Stomach (tissue), 4 donors: ENCODE measurements around the gene UBE2N.
"Not testable (repeated sequence)": the region's sequence is repeated elsewhere in the genome, so short reads cannot be mapped to it uniquely, and the experiment has no call there.

Source experiments
- CTCF ChIP-seq, 7 experiments: fragments of 450-650 bp in 4 of 7; fragments of 200-600 bp in 3 of 7; sonication (generic) in 3 of 7; IDR thresholded peaks; one replicate each; pipeline ENCODE4 v1.5.1; 2016 to 2019; ENCODE audit warnings: antibody characterized with exemption in 7 of 7, control low read depth in 2 of 7, mild to moderate bottlenecking in 1 of 7
- POLR2A ChIP-seq, 4 donors: fragments of 450-650 bp; IDR thresholded peaks; one replicate each; pipeline ENCODE4 v1.6.1; 2016; ENCODE audit warnings: antibody characterized with exemption in 4 of 4, control low read depth in 2 of 4, mild to moderate bottlenecking in 1 of 4, moderate library complexity in 1 of 4
- POLR2AphosphoS5 ChIP-seq, 3 donors: sonication (generic); formaldehyde crosslinking; IDR thresholded peaks; one replicate each; pipeline ENCODE4 v1.6.1; 2016; ENCODE audit warnings: antibody characterized with exemption in 3 of 3

DNA sequence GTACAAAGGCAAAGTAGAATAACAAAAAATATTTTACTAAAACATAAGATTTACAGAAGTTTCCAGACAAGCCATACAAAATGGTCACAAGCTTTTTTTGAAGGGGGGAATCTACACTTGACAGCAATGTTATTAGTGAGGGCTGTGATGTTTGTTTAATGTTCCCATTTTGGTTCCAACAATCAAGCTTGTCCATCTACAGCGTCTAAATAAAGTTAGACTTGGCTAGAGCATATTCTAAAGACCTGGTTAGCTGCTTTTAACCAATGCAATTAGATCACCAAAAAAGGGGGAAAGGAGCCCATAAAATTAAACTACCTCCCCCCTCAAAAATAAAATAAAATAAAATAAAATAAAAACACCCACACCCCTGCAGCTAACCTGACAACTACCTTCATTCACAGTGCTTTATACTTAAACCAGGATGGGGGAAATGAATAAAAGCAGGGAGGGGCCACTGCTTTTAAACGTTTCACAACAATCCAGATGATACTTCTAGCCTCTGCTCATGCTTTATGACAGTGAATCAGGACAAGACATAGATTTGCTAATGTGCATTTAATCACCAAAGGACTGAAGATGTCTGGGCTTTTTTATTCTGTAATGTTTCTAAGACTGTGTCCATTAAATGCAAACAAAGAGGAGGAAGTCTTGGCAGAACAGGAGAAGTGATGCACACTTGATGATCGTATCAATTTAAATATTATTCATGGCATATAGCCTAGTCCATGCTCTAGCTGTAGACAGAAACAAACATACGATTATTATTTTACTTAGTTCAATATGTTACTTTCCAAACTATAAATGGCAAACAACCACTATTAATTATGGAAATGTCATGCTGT lies 32.2 kb downstream of the UBE2N start:
- TF ChIP-seq POLR2AphosphoS5, CTCF, POLR2A (IDR thresholded peaks at IDR 0.05): not testable (repeated sequence)
